ENCODE measurements around the gene SSC5D. TPM values are rescaled to one million over a fixed set of nuclear protein-coding genes. Genes with fewer than 3 reads are reported as not detected.

SSC5D gene
- total RNA-seq, 1 experiment from 2014 or later, result 9.4 TPM

Other genes with a start within 250 kb of the SSC5D start
- gene PPP6R1, start 229.4 kb upstream of the SSC5D start, total RNA-seq (2014; rRNA removed; shearing (Covaris generic)), result 104 and 109 TPM in 2 replicates
- gene HSPBP1, start 208.3 kb upstream of the SSC5D start, total RNA-seq (2014; rRNA removed; shearing (Covaris generic)), result 74.4 and 89.1 TPM in 2 replicates
- gene BRSK1, start 204.4 kb upstream of the SSC5D start, total RNA-seq (2014; rRNA removed; shearing (Covaris generic)), result 8.9 and 18.3 TPM in 2 replicates
- gene TMEM150B, start 163.1 kb upstream of the SSC5D start, total RNA-seq (2014; rRNA removed; shearing (Covaris generic)), result 1.9 TPM in 1 of 2 replicates, not detected in the other
- 17.7 and 20.8 TPM in 2 replicates for gene KMT5C, start 148.6 kb upstream of the SSC5D start, total RNA-seq (2014; rRNA removed; shearing (Covaris generic))
- gene COX6B2, start 133.7 kb upstream of the SSC5D start, total RNA-seq (2014; rRNA removed; shearing (Covaris generic)), result 5.8 TPM in 2 replicates
- not detected in 2 replicates for gene GARIN5B, start 125.2 kb upstream of the SSC5D start, total RNA-seq (2014; rRNA removed; shearing (Covaris generic))
- gene IL11, start 118.0 kb upstream of the SSC5D start, total RNA-seq (2014; rRNA removed; shearing (Covaris generic)), result 6.5 and 8.4 TPM in 2 replicates
- 4.0 and 14.0 TPM in 2 replicates for gene TMEM190, start 111.6 kb upstream of the SSC5D start, total RNA-seq (2014; rRNA removed; shearing (Covaris generic))
- 0.55 TPM in 1 of 2 replicates, not detected in the other for gene TMEM238, start 104.1 kb upstream of the SSC5D start, total RNA-seq (2014; rRNA removed; shearing (Covaris generic))
- gene RPL28, start 102.5 kb upstream of the SSC5D start, total RNA-seq (2014; rRNA removed; shearing (Covaris generic)), result 236 and 319 TPM in 2 replicates
- gene UBE2S, start 80.6 kb upstream of the SSC5D start, total RNA-seq (2014; rRNA removed; shearing (Covaris generic)), result 329 and 348 TPM in 2 replicates
- gene SHISA7, start 45.1 kb upstream of the SSC5D start, total RNA-seq (2014; rRNA removed; shearing (Covaris generic)), result not detected in 2 replicates
- gene ISOC2, start 26.8 kb upstream of the SSC5D start, total RNA-seq (2014; rRNA removed; shearing (Covaris generic)), result 186 and 197 TPM in 2 replicates
- not detected in 2 replicates for gene C19orf85, start 23.7 kb upstream of the SSC5D start, total RNA-seq (2014; rRNA removed; shearing (Covaris generic))
- gene ZNF628, start 11.8 kb upstream of the SSC5D start, total RNA-seq (2014; rRNA removed; shearing (Covaris generic)), result 13.3 and 27.6 TPM in 2 replicates
- 143 and 157 TPM in 2 replicates for gene NAT14, start 3.2 kb upstream of the SSC5D start, total RNA-seq (2014; rRNA removed; shearing (Covaris generic))
- 1.9 and 3.6 TPM in 2 replicates for gene SBK2, start 48.7 kb downstream of the SSC5D start, total RNA-seq (2014; rRNA removed; shearing (Covaris generic))
- 0.31 and 0.37 TPM in 2 replicates for gene SBK3, start 57.1 kb downstream of the SSC5D start, total RNA-seq (2014; rRNA removed; shearing (Covaris generic))
- 10.0 and 16.2 TPM in 2 replicates for gene ZNF579, start 92.4 kb downstream of the SSC5D start, total RNA-seq (2014; rRNA removed; shearing (Covaris generic))
- gene FIZ1, start 111.1 kb downstream of the SSC5D start, total RNA-seq (2014; rRNA removed; shearing (Covaris generic)), result 5.2 and 7.7 TPM in 2 replicates
- gene ZNF524, start 111.9 kb downstream of the SSC5D start, total RNA-seq (2014; rRNA removed; shearing (Covaris generic)), result 8.4 and 19.8 TPM in 2 replicates
- gene ZNF865, start 117.2 kb downstream of the SSC5D start, total RNA-seq (2014; rRNA removed; shearing (Covaris generic)), result 1.6 and 1.7 TPM in 2 replicates
- 6.8 and 21.0 TPM in 2 replicates for gene ZNF784, start 136.1 kb downstream of the SSC5D start, total RNA-seq (2014; rRNA removed; shearing (Covaris generic))
- gene ZNF580, start 152.6 kb downstream of the SSC5D start, total RNA-seq (2014; rRNA removed; shearing (Covaris generic)), result 5.1 and 17.4 TPM in 2 replicates
- gene ZNF581, start 155.2 kb downstream of the SSC5D start, total RNA-seq (2014; rRNA removed; shearing (Covaris generic)), result 31.0 and 53.7 TPM in 2 replicates
- 24.9 and 29.0 TPM in 2 replicates for gene CCDC106, start 159.8 kb downstream of the SSC5D start, total RNA-seq (2014; rRNA removed; shearing (Covaris generic))
- gene U2AF2, start 166.6 kb downstream of the SSC5D start, total RNA-seq (2014; rRNA removed; shearing (Covaris generic)), result 239 and 262 TPM in 2 replicates
- gene EPN1, start 186.8 kb downstream of the SSC5D start, total RNA-seq (2014; rRNA removed; shearing (Covaris generic)), result 40.6 and 89.1 TPM in 2 replicates
- not detected in 2 replicates for gene NLRP9, start 250.0 kb downstream of the SSC5D start, total RNA-seq (2014; rRNA removed; shearing (Covaris generic))